Measurements from ENCODE around the gene ROM1.
A peak's percentile ranks its signal among the peaks of the same experiment; 100 is the strongest.

The ROM1 gene

GRCh38 chr11:62588966-62589637, 24.0 kb upstream of the ROM1 start:
- no peak for DNase-seq

GRCh38 chr11:62591448-62592145, 21.5 kb upstream of the ROM1 start, which contains the start of gene TUT1:
Gene TUT1, minus strand, starts transcription at chr11:62591523. Its CDS starts 38 bp downstream, at chr11:62591485.
- DNase-seq = peak; percentile 85 to 90 (median 89)

DNA sequence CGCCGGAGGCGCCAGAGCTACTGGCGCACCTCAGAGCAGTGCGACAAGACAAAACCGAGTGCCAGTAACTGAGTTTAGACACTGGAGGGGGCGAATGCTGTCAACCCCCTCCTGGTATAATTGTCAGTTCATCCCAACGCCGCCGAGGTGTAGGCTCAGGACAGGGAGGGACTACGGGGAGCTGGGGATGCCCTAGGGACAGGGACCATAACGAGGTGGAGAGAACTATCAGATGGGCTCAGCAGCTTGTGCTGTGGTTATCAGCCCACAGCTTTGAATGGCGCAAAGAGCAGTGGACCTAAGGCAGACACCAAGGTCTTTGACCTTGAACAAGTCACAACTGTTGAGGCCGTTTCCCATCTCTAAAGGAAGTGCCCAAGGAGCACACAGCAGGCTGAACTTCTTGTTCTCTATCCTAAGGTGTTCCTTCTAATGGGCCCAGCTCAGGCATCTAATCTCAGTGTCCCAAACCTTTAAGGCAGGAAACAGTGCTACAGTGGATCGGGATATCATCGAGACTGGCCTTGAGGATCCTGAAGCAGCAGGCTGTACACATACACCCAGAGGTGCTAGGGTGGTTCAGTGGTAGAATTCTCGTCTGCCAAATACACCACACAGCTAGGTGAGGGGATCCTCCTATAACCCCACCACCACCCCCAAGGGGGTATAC, 20.8 kb upstream of the ROM1 start:
- DNase-seq = no peak

DNA sequence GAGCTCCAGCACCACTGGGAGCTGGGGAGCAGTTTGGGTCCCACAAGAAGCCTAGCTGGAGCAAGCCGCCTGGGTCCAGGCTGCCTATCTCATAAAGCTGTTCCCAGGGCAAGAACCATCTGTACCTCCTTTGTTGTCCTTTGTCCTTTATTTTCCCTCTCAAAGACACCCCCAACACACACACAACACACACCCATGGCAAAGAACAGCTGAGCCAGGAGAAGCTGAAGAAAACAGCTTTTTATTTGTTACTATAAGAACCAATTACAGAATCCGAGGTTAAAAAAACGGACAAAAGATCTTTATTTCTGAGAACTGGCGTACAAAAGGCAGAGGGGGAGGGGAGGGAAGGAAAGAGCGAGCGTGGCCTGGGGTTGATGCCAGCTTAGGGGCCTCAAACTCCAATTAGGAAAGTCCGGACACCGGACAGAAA, 20.1 kb upstream of the ROM1 start:
- DNase-seq = no peak

- DNase-seq = peak; percentile 26 to 64 (median 56)
Measured at GRCh38 chr11:62593434-62594044, 19.5 kb upstream of the ROM1 start.

- no peak for DNase-seq
Measured at GRCh38 chr11:62595124-62595523, 17.9 kb upstream of the ROM1 start.

GRCh38 chr11:62599069-62599696, 13.9 kb upstream of the ROM1 start:
- DNase-seq = peak; percentile 90 to 95 (median 92)

GRCh38 chr11:62599901-62600300, 13.2 kb upstream of the ROM1 start:
- no peak for DNase-seq

DNA sequence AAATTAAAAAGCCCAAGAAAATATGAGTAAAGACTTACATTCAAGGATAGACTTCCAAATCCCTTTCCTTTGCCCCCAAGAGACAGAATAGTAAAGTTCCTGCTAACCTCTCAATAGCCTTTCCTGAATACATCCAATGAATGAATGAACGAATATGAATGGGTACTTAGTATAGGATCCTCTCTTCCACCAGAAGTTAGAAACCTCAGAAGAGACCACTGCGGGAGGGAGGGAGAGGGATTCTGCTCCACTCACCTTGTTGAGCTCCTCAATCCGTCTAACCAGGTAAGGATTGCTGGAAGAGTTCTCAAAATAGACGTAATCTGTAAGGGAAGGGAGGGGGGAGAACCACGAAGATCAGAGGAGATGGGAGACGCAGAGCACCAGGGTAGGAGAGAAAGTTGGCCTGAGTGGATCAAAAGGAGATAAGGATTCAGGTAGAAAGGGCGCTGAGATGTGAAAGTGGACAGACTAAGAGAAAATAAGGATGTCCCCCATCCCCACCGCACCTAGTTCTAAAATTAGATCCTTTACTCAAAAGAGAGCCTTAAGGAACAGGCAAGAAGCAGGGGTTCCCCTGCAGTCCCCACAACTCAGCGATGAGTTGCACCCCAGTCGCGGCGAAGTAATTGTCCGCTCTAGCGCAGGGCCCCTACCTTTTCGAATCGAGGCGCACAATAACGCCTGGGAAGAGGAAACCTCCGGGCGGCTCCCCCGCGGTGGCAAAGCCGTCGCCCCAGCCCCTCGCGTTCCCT, 12.5 kb upstream of the ROM1 start:
- DNase-seq = no peak

DNA sequence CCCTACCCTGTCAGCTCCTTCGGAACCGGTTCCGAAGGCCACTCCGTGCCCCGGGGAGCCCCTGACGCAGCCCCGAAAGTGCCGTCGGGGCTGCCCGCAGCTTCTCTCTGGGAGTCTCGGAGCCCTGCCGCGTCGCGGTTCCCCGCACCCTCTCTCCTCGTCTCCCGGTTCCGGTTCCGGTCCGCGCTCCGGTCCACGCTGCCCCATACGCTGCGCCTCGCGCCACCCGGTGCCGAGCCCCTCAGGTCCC, 12.0 kb upstream of the ROM1 start:
- DNase-seq = peak in 2 of 4 experiments; percentile 37 to 41

DNA sequence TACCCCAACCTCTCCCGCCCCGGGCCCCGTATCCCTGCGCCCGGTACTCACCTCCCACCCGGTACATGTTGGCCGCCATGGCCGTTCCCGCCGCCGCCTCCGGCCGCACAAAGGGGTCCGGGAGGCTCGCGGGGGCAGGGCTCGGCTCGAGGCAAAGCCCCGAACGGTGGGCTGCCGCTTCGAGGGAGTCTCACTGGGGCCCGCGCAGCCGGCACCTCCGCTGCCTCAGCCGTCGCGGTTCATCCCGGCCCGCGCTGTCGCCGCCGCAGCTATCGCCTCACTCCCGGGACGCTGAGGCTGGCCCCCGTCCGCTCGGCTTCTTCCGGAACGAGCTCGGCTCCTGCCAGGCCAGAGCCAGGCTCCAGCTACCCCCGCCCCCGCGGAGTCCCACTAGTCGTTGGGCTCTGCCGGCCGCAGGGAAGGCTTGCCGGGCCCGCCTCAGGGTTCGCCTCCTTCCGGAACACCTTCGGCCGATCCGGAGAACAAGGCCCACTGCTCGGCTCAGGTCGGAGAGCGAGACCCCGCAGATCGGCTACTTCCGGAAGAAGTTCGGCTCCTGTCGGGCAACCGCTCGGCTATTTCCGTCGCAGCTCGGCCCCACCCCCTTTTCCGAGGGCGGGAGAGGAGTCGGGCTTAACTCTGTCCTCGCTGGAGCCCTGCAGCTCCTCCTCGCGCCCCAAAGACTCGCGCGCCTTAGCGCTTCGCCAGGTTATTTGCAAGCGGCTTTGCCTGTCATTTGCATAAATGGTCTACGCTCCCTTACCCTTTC, 11.5 kb upstream of the ROM1 start, which contains the start of gene MTA2:
TSS of gene MTA2 (minus strand) at position 494 of the 769 bp plus-strand sequence. CDS start at position 79, 415 bp downstream.
- DNase-seq = peak; percentile 96 to 98 (median 97)

GRCh38 chr11:62602141-62603071, 10.7 kb upstream of the ROM1 start:
- no peak for DNase-seq

DNA sequence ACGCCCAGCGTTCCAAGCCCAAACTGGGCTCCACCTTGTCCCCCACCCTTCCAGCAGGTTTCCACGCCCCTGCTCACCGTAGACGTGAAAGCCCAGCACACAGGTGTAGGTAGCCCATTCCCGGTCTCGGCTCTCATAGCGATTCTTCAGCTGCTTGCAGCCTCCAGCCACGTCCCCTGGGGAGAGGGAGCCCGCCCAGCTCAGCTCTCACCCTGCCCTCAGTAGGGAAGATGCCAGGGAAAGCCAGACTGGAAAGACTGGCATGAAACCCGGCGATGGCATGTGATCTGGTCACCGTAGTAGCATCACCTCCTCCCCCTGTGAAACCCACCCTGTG, 10.0 kb upstream of the ROM1 start:
- DNase-seq = no peak

DNA sequence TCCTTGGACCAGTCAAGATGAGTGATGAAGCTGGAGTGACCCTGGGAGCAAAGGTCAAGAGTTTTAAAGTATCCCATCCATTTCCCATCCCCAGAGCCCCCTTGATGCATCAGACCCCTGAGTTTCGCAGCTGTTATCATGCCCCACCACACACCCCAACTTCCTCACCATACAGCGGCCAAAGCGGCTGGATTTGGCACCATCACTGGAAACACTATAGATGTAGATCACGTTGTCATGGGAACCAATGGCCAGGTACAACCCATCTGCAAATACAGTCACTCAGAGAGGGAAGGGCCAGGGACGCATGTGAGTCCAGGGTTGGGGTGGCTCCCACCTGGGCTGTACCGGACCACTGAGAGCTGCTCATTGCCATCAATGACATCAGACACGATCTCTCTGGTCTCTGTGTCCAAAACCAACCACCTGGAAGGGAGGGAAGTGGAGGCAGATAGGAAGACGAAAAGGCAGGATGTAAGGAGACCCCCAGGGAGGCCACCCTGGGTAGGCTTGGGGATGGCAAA, 9.2 kb upstream of the ROM1 start:
- no peak for DNase-seq

- no peak for DNase-seq
Measured at GRCh38 chr11:62604460-62605120, 8.5 kb upstream of the ROM1 start.

DNA sequence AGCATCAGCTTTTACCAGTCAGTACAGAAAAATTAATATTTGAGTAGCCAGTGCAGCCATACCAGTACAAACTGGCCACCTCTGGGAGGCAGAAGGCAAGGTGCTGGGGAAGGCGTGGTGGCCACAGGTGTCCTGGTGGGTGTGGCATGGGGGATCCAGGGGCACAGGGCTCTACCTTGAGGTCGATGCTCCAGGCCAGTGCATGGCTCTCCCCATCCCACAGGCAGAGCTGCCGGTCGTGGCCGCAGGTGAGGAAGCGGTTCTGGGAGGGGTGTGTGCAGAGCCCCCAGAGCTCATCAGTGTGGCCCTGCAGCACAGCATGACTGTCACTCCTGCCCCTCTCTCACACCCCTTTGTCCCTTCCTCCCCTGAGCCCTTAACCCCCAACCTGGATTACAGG, 7.6 kb upstream of the ROM1 start:
- DNase-seq = no peak

GRCh38 chr11:62605902-62606301, 7.2 kb upstream of the ROM1 start:
- no peak for DNase-seq

DNA sequence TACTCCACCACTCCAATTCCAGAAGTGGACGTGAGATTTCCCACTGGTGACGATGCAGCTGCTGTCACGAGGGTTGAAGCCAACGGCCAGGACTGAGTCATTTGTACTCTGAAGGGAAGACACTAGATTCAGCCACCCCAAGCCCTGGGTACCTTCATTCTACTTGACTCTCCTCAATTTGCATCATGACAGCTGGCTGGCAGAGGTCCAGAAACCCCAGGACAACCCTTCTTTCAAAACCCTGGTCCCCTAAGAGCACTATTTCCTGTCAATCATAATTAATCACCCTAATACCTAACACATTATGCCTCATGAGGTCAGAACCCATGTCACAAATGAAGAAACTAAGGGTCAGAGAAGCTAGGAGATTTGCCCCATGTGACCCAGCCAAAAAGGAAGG, 5.3 kb upstream of the ROM1 start:
- no peak for DNase-seq

DNA sequence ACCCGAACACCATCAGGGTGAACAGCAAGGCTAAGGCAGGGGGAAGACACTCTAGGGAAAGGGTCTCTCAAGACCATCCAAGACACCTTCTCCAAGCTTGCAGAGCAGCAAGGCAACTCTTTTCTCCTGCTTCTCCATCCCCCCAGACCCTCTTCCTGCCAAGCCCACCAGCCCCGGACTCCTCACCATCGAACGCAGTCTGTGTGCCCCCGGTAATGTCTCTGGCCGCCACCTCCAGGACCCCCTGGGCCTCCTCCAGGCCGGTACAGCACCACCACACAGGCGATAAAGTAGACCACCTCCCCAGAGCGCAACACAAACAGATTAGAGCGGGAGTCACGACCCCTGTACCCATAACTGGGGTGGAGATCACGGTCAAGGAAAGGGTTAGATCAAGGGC, 4.3 kb upstream of the ROM1 start:
- no peak for DNase-seq

DNA sequence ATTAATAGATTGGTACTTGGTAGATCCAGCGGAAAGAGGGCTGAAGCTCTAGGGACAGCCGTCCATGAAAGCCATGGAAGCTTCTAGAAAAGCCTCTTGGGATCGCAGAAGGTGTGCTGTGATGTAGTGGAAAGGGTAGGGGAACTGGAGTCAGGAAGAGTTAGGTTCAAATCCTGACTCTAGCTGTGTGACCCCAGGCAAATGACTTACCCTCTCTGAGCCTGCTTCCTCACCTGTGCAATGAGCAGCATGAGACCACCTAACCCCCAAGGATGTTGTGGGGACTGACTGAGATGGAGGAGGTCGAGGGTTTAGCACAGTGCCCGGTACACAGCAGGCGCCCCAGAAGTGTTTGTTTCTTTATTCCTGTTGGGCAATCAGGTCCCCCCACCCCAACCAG, 2.7 kb upstream of the ROM1 start:
- no peak for DNase-seq

Measured in activated CD4-positive, CD25-positive, alpha-beta regulatory T cell (primary cell).